Keratinocyte (primary cell): ENCODE results near the gene ATP8A2. TPM values are rescaled to one million over a fixed set of nuclear protein-coding genes. Genes with fewer than 3 reads are reported as not detected.
"Not testable (repeated sequence)": the region's sequence is repeated elsewhere in the genome, so short reads cannot be mapped to it uniquely, and the experiment has no call there.

Experiments used
- DNase-seq: peaks from one replicate; pipeline ENCODE4 v3.0.0-alpha.2; 2011; ENCODE audit warnings: low read depth, missing footprints, low spot score
- FAIRE-seq: peaks from 2 replicates; lab custom pipeline; 2011; peaks lifted over from hg19 to GRCh38; lab: Jason Lieb, UNC
- H2AFZ ChIP-seq: 2 replicates; pipeline ENCODE4 v1.6.0; 2012; ENCODE audit warnings: low read length, control low read depth, inconsistent platforms; ENCODE audit not compliant: control insufficient read depth
- H3K27ac ChIP-seq: 2 replicates; pipeline ENCODE4 v1.5.1; 2011; ENCODE audit warnings: low read length; ENCODE audit not compliant: control insufficient read depth, insufficient read depth
- H3K27me3 ChIP-seq: 3 replicates; pipeline ENCODE4 v1.6.0; 2011; ENCODE audit warnings: low read length; ENCODE audit not compliant: control insufficient read depth, insufficient read depth; ENCODE audit errors: extremely low read depth
- H3K36me3 ChIP-seq, 2 experiments: 2 replicates in 1 of 2; 3 replicates in 1 of 2; pipeline ENCODE4 v1.5.1; 2011; ENCODE audit warnings: low read length in 2 of 2, mild to moderate bottlenecking in 1 of 2; ENCODE audit not compliant: control insufficient read depth in 2 of 2, insufficient read depth in 2 of 2; ENCODE audit errors: extremely low read depth in 1 of 2
- H3K4me1 ChIP-seq: 3 replicates; pipeline ENCODE4 v1.5.1; 2011; ENCODE audit warnings: low read length; ENCODE audit not compliant: control insufficient read depth, insufficient read depth; ENCODE audit errors: extremely low read depth
- H3K4me2 ChIP-seq: 3 replicates; pipeline ENCODE4 v1.6.0; 2011; ENCODE audit warnings: low read depth, low read length; ENCODE audit not compliant: control insufficient read depth, insufficient read depth; ENCODE audit errors: extremely low read depth
- H3K4me3 ChIP-seq, 3 experiments: fragments of 200-600 bp in 1 of 3; sonication (generic) in 1 of 3; 2 replicates in 2 of 3; 3 replicates in 1 of 3; pipeline ENCODE4 v1.5.1; 2011 to 2016; ENCODE audit warnings: low read length in 3 of 3, mild to moderate bottlenecking in 3 of 3, control low read depth in 2 of 3, inconsistent platforms in 1 of 3, low read depth in 1 of 3, mixed read lengths in 1 of 3, mixed run types in 1 of 3, moderate library complexity in 1 of 3; ENCODE audit not compliant: control insufficient read depth in 2 of 3, insufficient read depth in 2 of 3; ENCODE audit errors: extremely low read depth in 1 of 3
- H3K79me2 ChIP-seq: 2 replicates; pipeline ENCODE4 v1.6.0; 2012; ENCODE audit warnings: low read length; ENCODE audit not compliant: control insufficient read depth, insufficient read depth
- H3K9ac ChIP-seq: 3 replicates; pipeline ENCODE4 v1.6.0; 2011; ENCODE audit warnings: low read length; ENCODE audit not compliant: control insufficient read depth, insufficient read depth; ENCODE audit errors: extremely low read depth
- H3K9me1 ChIP-seq: 3 replicates; pipeline ENCODE4 v1.6.0; 2011; ENCODE audit warnings: low read length; ENCODE audit not compliant: control insufficient read depth, insufficient read depth; ENCODE audit errors: extremely low read depth
- H3K9me3 ChIP-seq: 2 replicates; pipeline ENCODE4 v1.5.1; 2012; ENCODE audit warnings: low read depth, low read length; ENCODE audit not compliant: control insufficient read depth
- H4K20me1 ChIP-seq: 3 replicates; pipeline ENCODE4 v1.6.0; 2011; ENCODE audit warnings: low read length; ENCODE audit not compliant: control insufficient read depth, insufficient read depth; ENCODE audit errors: extremely low read depth
- CTCF ChIP-seq, 3 experiments: IDR thresholded peaks in 1 of 3; conservative IDR thresholded peaks in 1 of 3; optimal IDR thresholded peaks in 1 of 3; 2 replicates in 2 of 3; 3 replicates in 1 of 3; pipeline versions ENCODE3 to v1.5.1; 2011; ENCODE audit warnings: low read length in 3 of 3, mild to moderate bottlenecking in 3 of 3, moderate library complexity in 2 of 3, control low read depth in 1 of 3, inconsistent platforms in 1 of 3; ENCODE audit not compliant: insufficient read depth in 2 of 3; ENCODE audit errors: extremely low read depth in 1 of 3
- EZH2 ChIP-seq: IDR thresholded peaks from one replicate; pipeline ENCODE4 v1.6.1; 2012; ENCODE audit warnings: inconsistent platforms, mild to moderate bottlenecking, low read length, moderate library complexity
- dilution Hi-C: fragments of 300-500 bp; cut with MboI; formaldehyde crosslinking; loops from one replicate; pipeline ENCODE4 v1.7.0; 2020; ENCODE audit warnings: low sequenced_read_pairs; ENCODE audit not compliant: extremely low pct_ligation_motif_present
- polyA plus RNA-seq, 5 experiments: library from polyadenylated mRNA; depleted of rRNA in 3 of 5; stranded (reverse) in 3 of 5; stranded (forward) in 1 of 5; unstranded in 1 of 5; fragments of >200 nt; gene quantifications; 1 replicate in 1 of 5; 2 replicates in 3 of 5; 3 replicates in 1 of 5; pipeline versions ENCODE4 v1.2.1 to v1.2.3, GENCODE V29; 2011 to 2012; ENCODE audit warnings: missing spikeins in 2 of 5, low read depth in 1 of 5, low replicate concordance in 1 of 5

The ATP8A2 gene
- polyA plus RNA-seq, 1 donor (not counting 4 experiments of a cell fraction or from before 2014, with no cell fraction given) = 0.16 TPM

GRCh38 chr13:25821776-25822175 is 450.0 kb downstream of the ATP8A2 start:
- no peak overlapping the region for H3K9ac ChIP-seq
- H3K9me3 ChIP-seq = no peaks in the 10 kb centered on the region
- no peaks in the 10 kb centered on the region for H3K79me2 ChIP-seq
- H3K27ac ChIP-seq = no peak overlapping the region
- TF ChIP-seq CTCF (optimal IDR thresholded peaks at IDR 0.05 in 1 of 3, IDR thresholded peaks at IDR 0.05 in 1 of 3, conservative IDR thresholded peaks at IDR 0.05 in 1 of 3; ENCODE audit: extremely low read depth in 1 of 3, insufficient read depth in 2 of 3, low read length in 3 of 3) (no peak), EZH2 (no peak)
- H3K4me1 ChIP-seq = no peaks in the 10 kb centered on the region
- no peak overlapping the region for H3K4me3 ChIP-seq
- no peak overlapping the region for H3K4me2 ChIP-seq
- H4K20me1 ChIP-seq = no peaks in the 10 kb centered on the region
- DNase-seq (no peak), FAIRE-seq (no peak)
- H3K9me1 ChIP-seq = no peaks in the 10 kb centered on the region
- peaks cover 4% of the 10 kb centered on the region for H3K27me3 ChIP-seq
- no peaks in the 10 kb centered on the region for H3K36me3 ChIP-seq
- H2AFZ ChIP-seq = no peak overlapping the region
- dilution Hi-C loops = no loop called here

GRCh38 chr13:25827221-25827620 is 455.4 kb downstream of the ATP8A2 start:
- H2AFZ ChIP-seq, DNase-seq, dilution Hi-C loops, FAIRE-seq, H3K4me2 ChIP-seq, H3K9me3 ChIP-seq, H3K27me3 ChIP-seq, H3K4me3 ChIP-seq, H3K9me1 ChIP-seq, H3K27ac ChIP-seq, H3K79me2 ChIP-seq, H3K36me3 ChIP-seq, H3K9ac ChIP-seq, H3K4me1 ChIP-seq, H4K20me1 ChIP-seq: not testable (repeated sequence)

GRCh38 chr13:25827831-25828465 is 456.2 kb downstream of the ATP8A2 start:
- Histone ChIP-seq H3K36me3 (no peaks in the 10 kb centered on the region), H3K27ac (no peak overlapping the region), H3K4me2 (no peak overlapping the region), H3K9me1 (no peaks in the 10 kb centered on the region), H3K9ac (no peak overlapping the region), H3K4me3 (no peak overlapping the region), H4K20me1 (no peaks in the 10 kb centered on the region), H3K79me2 (no peaks in the 10 kb centered on the region), H3K9me3 (no peaks in the 10 kb centered on the region), H2AFZ (no peak overlapping the region), H3K27me3 (no peaks in the 10 kb centered on the region), H3K4me1 (no peaks in the 10 kb centered on the region)
- dilution Hi-C loops = no loop called here
- FAIRE-seq (no peak), DNase-seq (no peak)
- TF ChIP-seq CTCF (optimal IDR thresholded peaks at IDR 0.05 in 1 of 3, IDR thresholded peaks at IDR 0.05 in 1 of 3, conservative IDR thresholded peaks at IDR 0.05 in 1 of 3; ENCODE audit: extremely low read depth in 1 of 3, insufficient read depth in 2 of 3, low read length in 3 of 3) = no peak
- no peak for TF ChIP-seq EZH2
